ENCODE results near the gene HSPH1.
A peak's percentile ranks its signal among the peaks of the same experiment; 100 is the strongest.

HSPH1 gene

GRCh38 chr13:31161557-31162150 lies at the start of gene HSPH1:
Gene HSPH1 (minus strand): TSS chr13:31161904. CDS start chr13:31161582, 322 bp downstream.
- FAIRE-seq (peak; percentile 73), DNase-seq (ENCODE audit: low spot score) (peak; percentile 95)

DNA sequence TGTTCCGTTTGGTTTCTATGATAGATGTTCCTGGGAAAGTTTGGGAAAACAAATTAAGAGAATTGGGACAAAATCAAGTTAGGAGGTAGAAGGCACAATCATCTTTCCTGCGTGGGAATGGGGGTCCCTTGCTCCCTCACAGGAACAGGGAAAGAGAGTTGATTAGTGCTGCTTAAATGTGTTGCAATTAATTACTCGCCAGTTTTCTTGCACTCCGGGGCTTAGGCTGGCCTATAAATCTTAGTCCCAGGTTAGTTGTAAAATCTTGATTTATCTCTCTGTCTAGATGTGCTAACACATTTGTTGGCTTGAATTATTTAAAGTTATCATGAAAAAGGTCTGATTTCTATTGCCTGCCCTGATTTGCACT lies 48.1 kb upstream of the HSPH1 start:
- no peak for FAIRE-seq
- no peak for DNase-seq (ENCODE audit: low spot score)

DNA sequence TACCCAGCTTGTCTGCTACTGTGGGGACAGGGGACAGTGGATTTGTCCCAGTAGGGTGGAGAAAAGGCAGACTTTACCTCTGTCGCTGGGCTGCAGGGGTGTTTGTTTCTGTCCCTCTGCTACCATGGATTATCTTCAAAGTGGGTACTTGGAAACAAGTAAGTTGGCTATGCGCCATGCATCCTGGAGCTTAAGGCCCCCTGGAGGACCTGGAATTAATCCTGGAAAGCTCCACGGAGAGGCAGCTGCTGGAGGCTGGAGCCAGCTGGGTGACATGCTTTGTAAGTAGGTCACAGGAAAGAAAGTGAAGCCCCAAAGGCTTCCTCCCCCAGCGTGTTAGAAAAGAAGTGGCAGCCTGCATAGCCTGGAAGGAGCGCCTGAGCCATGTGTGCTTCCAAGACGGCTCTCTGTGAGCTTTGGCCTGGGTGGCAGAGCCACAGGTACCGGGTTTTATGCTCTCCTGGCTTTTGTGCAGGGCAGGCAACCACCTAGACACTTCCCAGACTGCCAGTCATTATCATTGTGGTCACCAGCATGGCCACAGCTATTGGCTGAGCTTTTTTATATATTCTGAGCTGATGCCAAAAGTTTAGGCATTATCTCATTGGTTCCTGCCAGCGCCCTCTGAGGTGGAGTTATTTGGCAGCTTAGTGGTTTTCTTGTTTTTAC lies 47.6 kb upstream of the HSPH1 start:
- DNase-seq (ENCODE audit: low spot score) = no peak
- FAIRE-seq = no peak

GRCh38 chr13:31208559-31209122 lies 46.9 kb upstream of the HSPH1 start:
- FAIRE-seq = no peak
- DNase-seq (ENCODE audit: low spot score) = no peak

DNA sequence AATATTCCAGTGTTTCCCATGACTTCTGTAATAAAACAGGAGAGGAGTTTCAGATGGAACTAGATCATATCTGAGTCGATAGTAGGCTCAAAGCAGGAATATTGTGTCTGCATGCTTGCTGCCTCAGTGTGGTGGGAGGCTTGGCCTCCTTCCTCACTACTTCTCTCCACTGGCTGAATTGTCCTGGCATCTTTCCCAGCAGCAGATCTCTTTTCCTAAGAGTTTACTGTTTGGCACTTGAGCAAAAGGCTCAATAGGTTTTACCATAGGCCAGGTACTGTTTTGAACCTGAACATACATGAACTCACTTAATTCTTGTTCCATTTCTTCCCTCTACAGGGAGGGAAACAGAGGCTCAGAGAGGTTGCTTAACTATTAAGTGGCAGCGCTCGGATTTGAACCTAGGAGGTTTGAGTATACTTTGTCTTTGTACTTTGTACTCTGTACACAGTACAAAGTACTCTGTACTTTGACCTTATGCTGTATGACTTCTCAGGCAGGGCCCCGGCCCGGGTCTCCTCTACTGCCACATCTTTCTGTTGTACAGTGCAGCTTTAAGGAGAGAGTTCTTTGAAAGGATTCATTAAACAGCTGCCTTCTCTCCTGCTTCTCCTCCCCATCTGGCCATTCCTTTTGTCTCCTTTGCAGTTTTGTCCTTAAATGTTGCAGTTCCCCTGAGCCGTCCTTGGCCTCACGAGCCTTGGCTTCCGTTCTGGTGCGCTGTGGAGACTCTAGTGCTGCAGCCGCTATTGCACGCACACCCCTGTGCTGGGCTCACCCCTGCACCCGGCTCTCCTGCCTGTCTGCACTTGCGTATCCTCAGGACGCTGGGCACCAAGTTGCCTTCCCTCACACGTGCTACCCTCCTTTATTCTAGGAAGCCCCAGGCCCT lies 46.2 kb upstream of the HSPH1 start:
- FAIRE-seq (no peak), DNase-seq (ENCODE audit: low spot score) (no peak)

DNA sequence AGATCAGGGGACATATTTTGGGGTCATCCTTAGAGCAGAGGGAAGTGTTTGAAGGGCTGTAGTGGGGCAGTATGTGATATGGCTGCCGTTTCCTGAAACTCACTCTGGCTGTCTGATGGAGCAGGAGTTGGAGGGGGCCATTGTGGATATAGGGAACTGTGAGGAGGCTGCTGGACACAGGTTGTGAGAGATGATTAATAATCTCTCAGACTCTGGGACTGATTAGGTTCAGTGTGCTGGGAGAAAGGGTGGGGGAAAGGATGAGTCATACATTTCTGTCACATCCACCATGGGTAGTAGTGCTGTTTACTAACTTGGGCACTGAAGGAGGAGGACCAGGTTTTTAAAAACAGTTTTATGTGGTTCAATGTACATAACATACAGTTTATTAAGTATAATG lies 42.9 kb upstream of the HSPH1 start:
- FAIRE-seq (peak; percentile 72), DNase-seq (ENCODE audit: low spot score) (peak; percentile 66)

DNA sequence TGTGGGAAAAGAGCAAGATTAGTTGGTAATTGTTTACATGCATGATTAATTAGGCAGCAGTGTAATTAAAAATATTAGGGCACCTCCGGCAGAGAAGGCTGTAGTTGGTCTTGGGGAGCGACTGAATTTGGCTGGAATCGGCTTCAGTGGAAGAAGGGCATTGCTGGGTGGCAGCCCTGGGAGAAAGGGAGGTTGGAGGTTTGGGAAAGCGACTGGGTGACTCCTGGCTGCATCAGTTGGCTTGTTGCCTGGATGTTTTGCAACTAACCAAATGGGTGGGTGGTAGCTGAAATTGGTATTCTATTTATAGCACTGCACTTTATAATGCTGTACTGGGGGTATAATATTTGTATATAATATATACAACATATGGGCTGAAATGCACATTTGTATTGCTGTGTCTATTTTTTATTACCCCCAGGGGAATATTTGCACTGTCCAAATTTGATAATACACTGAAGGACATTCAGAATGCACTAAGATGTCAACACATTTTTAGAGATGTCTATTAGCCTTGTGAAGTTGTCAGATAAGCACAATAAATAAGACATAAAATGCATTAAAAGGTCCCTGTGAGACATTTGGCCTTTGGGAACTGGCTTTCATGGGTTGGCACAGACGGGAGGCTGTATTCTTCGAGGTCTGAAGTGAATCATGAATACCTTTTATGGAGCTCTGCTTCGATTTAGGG lies 39.8 kb upstream of the HSPH1 start:
- FAIRE-seq = no peak
- peak; percentile 4 for DNase-seq (ENCODE audit: low spot score)

- FAIRE-seq (no peak), DNase-seq (ENCODE audit: low spot score) (peak; percentile 13)
Measured at GRCh38 chr13:31200637-31200971, 38.9 kb upstream of the HSPH1 start.

GRCh38 chr13:31199849-31200636 lies 38.3 kb upstream of the HSPH1 start, which contains the start of gene B3GLCT:
Gene B3GLCT (plus strand): TSS chr13:31199975. CDS start chr13:31200085, 110 bp downstream.
- FAIRE-seq (no peak), DNase-seq (ENCODE audit: low spot score) (peak; percentile 63)

GRCh38 chr13:31199527-31199848 lies 37.8 kb upstream of the HSPH1 start:
- no peak for DNase-seq (ENCODE audit: low spot score)
- FAIRE-seq = no peak

GRCh38 chr13:31198519-31198918 lies 36.8 kb upstream of the HSPH1 start:
- FAIRE-seq = no peak

GRCh38 chr13:31196992-31197391 lies 35.3 kb upstream of the HSPH1 start:
- FAIRE-seq = no peak

More at GRCh38 chr13:31198519-31198918, 36.8 kb upstream of the HSPH1 start:
- DNase-seq (ENCODE audit: low spot score) = no peak

DNA sequence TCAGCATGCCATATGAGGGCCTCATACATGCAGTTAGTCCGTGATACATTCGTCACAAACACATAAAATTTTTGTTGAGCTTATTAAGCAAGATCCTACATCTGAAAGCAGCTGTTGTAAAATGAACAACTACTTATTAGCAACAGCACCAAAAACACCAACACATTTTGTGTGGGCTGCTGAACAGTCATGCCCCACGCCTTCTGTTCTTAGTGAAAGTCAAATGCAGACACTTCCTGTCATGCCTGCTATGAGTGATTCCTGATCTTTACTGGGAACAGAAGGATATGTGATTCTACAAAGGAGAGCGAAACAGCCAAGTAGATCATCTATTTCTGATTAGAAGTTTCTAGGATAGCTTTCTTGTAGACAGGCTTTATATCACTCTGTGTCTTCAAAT lies 33.9 kb upstream of the HSPH1 start:
- DNase-seq (ENCODE audit: low spot score) (no peak), FAIRE-seq (no peak)

More at GRCh38 chr13:31196992-31197391, 35.3 kb upstream of the HSPH1 start:
- no peak for DNase-seq (ENCODE audit: low spot score)

DNA sequence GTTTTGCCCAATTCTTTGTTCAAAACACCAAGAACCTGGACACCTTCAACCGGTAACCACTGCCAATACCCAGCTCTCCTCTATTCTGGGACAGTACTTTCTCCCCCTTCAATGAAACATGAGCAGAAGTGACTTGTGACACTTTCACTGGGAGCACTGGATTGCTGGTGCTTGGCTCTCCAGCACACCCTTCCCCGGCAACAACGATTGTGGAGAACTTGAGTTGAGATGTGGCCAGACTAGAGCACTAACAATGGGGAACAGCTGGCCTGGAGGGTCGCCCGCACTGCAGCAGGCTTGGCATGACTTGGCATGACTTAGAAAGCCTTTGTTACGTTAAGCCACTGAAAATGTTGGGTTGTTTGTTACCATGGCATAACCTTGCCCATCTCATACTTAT lies 30.6 kb upstream of the HSPH1 start:
- DNase-seq (ENCODE audit: low spot score) = no peak
- FAIRE-seq = no peak

GRCh38 chr13:31191748-31192147 lies 30.0 kb upstream of the HSPH1 start:
- DNase-seq (ENCODE audit: low spot score) = no peak
- FAIRE-seq = no peak

- no peak for FAIRE-seq
Measured at GRCh38 chr13:31184981-31185645, 23.4 kb upstream of the HSPH1 start.

GRCh38 chr13:31184451-31184850 lies 22.7 kb upstream of the HSPH1 start:
- DNase-seq (ENCODE audit: low spot score) = no peak
- FAIRE-seq = no peak

More at GRCh38 chr13:31184981-31185645, 23.4 kb upstream of the HSPH1 start:
- no peak for DNase-seq (ENCODE audit: low spot score)

DNA sequence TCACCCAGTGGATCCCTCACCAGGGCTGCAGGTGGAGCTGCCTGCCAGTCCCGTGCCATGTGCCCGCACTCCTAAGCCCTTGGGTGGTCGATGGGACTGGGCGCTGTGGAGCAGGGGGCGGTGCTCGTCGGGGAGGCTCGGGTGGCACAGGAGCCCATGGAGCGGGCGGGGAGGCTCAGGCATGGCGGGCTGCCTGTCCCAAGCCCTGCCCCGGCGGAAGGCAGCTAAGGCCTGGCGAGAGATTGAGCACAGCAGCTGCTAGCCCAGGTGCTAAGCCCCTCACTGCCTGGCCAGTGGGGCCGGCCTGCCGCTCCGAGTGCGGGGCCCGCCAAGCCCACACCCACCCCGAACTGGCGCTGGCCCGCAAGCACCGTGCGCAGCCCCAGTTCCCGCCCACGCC lies 21.3 kb upstream of the HSPH1 start:
- FAIRE-seq = no peak

DNA sequence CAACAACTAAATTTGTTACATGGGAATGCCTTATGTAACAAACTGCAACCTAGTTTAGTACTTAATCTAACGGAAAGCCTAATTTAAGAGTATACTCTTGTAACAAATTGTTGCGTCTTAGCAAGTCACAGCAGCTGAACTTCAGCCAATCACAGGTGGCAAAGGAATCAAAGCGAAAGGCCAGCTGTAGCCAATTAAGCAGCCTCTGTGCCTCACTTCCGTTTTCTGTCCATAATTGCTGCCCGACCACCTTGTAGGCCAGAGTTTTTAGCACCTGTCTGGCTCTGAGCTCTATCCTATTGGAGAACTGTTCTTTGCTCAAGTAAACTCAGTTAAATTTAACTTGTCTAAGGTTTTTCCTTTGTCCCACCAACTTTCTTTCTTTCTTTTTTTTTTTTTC lies 18.1 kb upstream of the HSPH1 start:
- no peak for FAIRE-seq
- DNase-seq (ENCODE audit: low spot score) = no peak

More for the DNA sequence above, 21.3 kb upstream of the HSPH1 start:
- no peak for DNase-seq (ENCODE audit: low spot score)

DNA sequence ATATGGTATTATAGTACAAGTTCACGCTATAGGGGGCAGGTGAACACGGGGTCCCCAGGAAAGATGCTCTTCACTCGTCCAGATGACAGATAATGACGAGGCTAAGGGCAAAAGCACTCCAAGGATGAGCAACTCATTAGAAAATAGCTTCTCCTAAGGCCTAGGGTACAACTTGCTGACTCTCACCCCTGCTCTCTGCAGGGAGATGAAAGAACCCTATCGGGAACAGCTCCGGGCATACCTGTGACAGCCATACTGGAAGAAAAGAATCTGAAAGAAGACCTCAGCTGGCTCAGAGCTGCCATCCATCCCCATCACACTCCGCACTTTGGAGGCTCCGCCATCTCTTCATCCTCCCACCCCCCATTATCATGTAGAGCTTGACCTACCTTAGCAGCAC lies 17.5 kb upstream of the HSPH1 start:
- FAIRE-seq = no peak
- no peak for DNase-seq (ENCODE audit: low spot score)
